ENCODE measurements around the gene BNIP1.
"Not testable (repeated sequence)": the region's sequence is repeated elsewhere in the genome, so short reads cannot be mapped to it uniquely, and the experiment has no call there.

Gene BNIP1

GRCh38 chr5:173144200-173145176, at the start of gene BNIP1:
BNIP1 (plus strand) TSS chr5:173144531; CDS start chr5:173144546, 15 bp downstream.
- H3K4me3 ChIP-seq (ENCODE audit: low read depth, low read length), result peak within 1 kb of the TSS; percentile 98
- peak; percentile 78 for DNase-seq (ENCODE audit: low read depth)

- H3K4me3 ChIP-seq (ENCODE audit: low read depth, low read length), result no peak overlapping the region
- no peak for DNase-seq (ENCODE audit: low read depth)
Measured at GRCh38 chr5:173098787-173099186, 45.5 kb upstream of the BNIP1 start.

- no peak for DNase-seq (ENCODE audit: low read depth)
- no peak overlapping the region for H3K4me3 ChIP-seq (ENCODE audit: low read depth, low read length)
Measured at GRCh38 chr5:173099461-173099860, 44.9 kb upstream of the BNIP1 start.

DNA sequence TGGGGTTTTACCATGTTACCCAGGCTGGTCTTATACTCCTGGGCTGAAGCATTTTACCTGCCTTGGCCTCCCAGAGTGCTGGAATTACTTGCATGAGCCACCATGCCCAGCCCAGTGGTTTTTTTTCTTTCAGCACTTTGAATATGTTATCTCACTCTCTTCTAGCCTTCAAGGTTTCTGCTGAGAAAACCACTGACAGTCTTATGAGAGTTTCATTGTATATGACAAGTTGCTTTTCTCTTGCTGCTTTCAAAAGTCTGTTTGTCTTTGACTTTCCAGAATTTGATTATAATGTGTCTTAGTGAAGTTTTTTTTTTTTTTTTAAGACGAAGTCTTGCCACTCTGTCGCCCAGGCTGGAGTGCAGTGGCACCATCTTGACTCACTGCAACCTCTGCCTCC, 43.1 kb upstream of the BNIP1 start:
- H3K4me3 ChIP-seq (ENCODE audit: low read depth, low read length), result no peak overlapping the region
- no peak for DNase-seq (ENCODE audit: low read depth)

- H3K4me3 ChIP-seq (ENCODE audit: low read depth, low read length), result no peak overlapping the region
- DNase-seq (ENCODE audit: low read depth), result no peak
Measured at GRCh38 chr5:173103411-173103810, 40.9 kb upstream of the BNIP1 start.

DNA sequence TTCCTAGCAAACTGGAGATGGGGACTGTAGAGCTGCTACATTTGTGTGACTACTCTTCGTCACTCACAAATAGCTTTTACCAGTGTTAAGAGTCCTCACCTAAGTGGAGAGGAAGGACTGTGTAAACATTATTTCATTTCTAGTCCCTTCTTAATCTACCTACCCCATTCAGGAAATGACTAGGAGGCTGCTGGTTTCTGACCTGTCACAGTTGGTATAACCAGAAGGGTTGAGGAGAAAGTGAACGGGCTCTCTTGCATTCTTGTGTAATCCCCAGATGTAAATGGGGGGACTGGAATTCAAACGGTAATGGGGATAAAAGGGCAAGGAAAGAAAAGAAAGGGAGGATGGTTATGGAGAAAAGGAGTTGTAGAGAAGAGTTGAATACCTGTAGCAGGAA, 35.4 kb upstream of the BNIP1 start:
- no peak overlapping the region for H3K4me3 ChIP-seq (ENCODE audit: low read depth, low read length)
- no peak for DNase-seq (ENCODE audit: low read depth)

GRCh38 chr5:173114536-173114935, 29.8 kb upstream of the BNIP1 start:
- no peak overlapping the region for H3K4me3 ChIP-seq (ENCODE audit: low read depth, low read length)
- DNase-seq (ENCODE audit: low read depth), result no peak

DNA sequence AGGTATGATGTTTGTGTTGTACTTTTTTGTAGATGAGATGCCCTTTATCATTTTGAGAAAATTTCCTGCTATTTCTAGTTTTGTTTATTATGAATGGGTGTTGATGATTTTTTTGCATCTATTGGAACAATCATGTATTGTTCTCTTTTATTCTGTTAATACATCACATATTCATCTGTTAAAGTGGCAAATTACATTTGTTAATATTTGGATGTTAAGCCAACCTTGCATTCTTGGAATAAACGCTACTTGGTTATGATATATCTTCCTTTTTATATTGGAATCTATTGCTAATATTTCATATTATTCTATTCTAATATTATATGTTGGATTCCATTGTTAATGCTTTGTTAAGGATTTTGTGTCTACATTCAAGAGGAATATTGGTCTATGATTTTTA, 24.6 kb upstream of the BNIP1 start:
- H3K4me3 ChIP-seq (ENCODE audit: low read depth, low read length), result no peak overlapping the region
- DNase-seq (ENCODE audit: low read depth), result no peak

DNA sequence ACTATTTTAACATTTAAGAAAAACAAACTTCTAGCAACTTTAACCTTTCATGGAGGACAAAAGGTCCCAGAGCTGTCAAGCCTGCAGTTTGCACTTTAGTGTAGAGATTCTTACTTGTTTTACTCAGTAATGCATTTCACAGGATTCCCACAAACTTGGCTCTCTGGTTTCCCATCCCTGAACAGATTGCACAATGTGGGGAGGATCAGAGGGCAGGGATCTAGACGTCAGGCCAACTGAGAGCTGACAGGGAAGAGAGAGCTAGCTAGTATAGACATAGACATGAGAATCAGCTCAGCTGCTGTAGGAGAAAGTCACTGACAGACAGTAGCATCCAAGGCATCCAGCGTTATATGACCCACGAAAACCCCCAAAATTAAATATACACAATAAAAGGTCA, 20.9 kb upstream of the BNIP1 start:
- H3K4me3 ChIP-seq (ENCODE audit: low read depth, low read length), result no peak overlapping the region
- peak; percentile 20 for DNase-seq (ENCODE audit: low read depth)

- H3K4me3 ChIP-seq (ENCODE audit: low read depth, low read length); DNase-seq (ENCODE audit: low read depth): not testable (repeated sequence)
Measured at GRCh38 chr5:173132166-173132565, 12.2 kb upstream of the BNIP1 start.

DNA sequence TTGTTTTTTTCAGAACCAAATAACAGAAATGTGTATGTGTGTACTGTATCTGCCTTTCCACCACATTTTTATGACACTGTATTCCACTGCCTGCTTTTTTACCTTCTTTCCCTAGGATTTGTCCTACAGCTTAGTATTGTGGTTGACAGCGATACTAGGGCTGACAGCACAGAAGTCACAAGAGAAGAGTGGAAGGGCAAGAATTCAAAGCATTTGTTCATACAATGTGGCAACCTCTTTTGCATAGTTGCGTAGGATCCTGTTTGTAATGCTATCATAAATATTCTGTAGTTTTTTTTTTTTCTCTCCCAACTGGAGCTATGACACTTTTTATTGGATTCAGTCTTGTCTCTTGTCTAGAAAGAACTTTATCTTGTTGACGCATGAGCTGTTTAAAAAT, 5.6 kb upstream of the BNIP1 start:
- H3K4me3 ChIP-seq (ENCODE audit: low read depth, low read length), result no peak overlapping the region
- DNase-seq (ENCODE audit: low read depth), result no peak

GRCh38 chr5:173139631-173140030, 4.7 kb upstream of the BNIP1 start:
- DNase-seq (ENCODE audit: low read depth), result no peak
- no peak overlapping the region for H3K4me3 ChIP-seq (ENCODE audit: low read depth, low read length)

DNA sequence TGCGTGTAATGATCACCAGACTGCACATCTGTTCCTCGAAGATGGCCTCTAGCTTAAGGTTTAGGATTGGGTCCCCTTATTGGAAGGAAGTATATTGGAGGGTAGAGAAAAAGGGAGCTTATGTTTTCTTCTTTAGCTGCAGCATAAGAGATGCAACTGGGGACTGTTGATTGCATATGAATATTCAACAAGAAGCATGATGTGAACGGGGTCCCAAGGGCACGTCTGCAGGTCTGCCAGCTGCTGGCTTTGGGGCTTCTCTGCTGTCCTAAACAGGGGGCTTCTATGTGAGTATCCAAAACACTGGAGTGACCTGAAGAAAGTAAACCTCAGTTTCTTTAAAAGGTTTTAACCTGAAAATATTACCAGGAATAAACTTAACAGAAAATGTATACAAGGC, 3.6 kb upstream of the BNIP1 start:
- H3K4me3 ChIP-seq (ENCODE audit: low read depth, low read length), result no peak overlapping the region
- DNase-seq (ENCODE audit: low read depth), result no peak

GRCh38 chr5:173143567-173143966, 764 bp upstream of the BNIP1 start:
- DNase-seq (ENCODE audit: low read depth), result no peak

DNA sequence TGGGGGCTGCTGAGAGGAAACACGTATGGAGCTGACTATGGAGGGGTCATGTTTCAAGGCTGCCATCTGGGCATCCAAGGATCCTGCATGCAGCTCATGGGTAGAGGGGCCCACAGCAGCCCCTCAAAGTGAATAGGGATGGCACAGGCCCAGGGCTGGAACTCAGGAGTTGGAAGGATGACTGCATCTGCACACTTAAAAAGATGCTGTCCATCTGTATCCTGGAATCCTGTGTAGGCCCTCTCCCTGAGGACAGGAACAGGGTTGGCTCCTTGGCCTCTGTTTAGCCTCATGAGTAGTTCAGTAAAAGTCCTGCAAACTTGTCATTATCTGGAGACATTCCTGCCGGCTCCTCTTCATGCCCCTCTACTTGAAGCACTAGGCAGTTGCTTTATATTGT, 4.0 kb downstream of the BNIP1 start:
- DNase-seq (ENCODE audit: low read depth), result no peak
- H3K4me3 ChIP-seq (ENCODE audit: low read depth, low read length), result no peak overlapping the region

More at GRCh38 chr5:173143567-173143966, 764 bp upstream of the BNIP1 start:
- H3K4me3 ChIP-seq (ENCODE audit: low read depth, low read length), result no peak overlapping the region

GRCh38 chr5:173152547-173152946, 8.2 kb downstream of the BNIP1 start:
- DNase-seq (ENCODE audit: low read depth), result no peak
- H3K4me3 ChIP-seq (ENCODE audit: low read depth, low read length), result no peak overlapping the region

GRCh38 chr5:173153842-173154241, 9.5 kb downstream of the BNIP1 start:
- no peak for DNase-seq (ENCODE audit: low read depth)
- H3K4me3 ChIP-seq (ENCODE audit: low read depth, low read length), result no peak overlapping the region

- not testable (repeated sequence) for H3K4me3 ChIP-seq (ENCODE audit: low read depth, low read length); DNase-seq (ENCODE audit: low read depth)
Measured at GRCh38 chr5:173154619-173155018, 10.3 kb downstream of the BNIP1 start.

GRCh38 chr5:173155912-173156311, 11.6 kb downstream of the BNIP1 start:
- DNase-seq (ENCODE audit: low read depth), result no peak
- no peak overlapping the region for H3K4me3 ChIP-seq (ENCODE audit: low read depth, low read length)

DNA sequence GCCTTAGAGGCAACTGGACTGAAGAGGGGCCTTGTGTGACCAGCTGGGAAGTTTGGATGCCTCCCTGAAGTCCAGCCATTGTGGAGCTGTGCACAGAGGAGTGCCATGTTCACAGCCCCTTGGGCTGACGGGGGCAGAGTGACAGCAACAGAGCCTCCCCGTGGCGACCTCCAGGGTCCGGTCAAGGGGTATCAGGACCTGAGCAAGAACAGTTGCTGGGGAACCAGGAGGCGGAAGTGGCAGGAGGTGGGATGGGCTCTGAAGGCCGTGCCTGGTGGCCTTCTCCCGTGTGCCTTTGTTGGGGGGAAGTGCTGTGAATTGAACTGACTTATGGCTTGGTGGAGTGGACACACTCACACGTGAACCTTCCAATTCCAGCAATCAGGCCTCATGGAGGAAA, 14.0 kb downstream of the BNIP1 start:
- no peak overlapping the region for H3K4me3 ChIP-seq (ENCODE audit: low read depth, low read length)
- DNase-seq (ENCODE audit: low read depth), result no peak

- no peak overlapping the region for H3K4me3 ChIP-seq (ENCODE audit: low read depth, low read length)
- DNase-seq (ENCODE audit: low read depth), result no peak
Measured at GRCh38 chr5:173159256-173159655, 14.9 kb downstream of the BNIP1 start.

All from skeletal muscle cell (primary cell).